ENCODE measurements around the gene DHRS3. TPM values are rescaled to one million over a fixed set of nuclear protein-coding genes. Genes with fewer than 3 reads are reported as not detected.
"Not testable (repeated sequence)": the region's sequence is repeated elsewhere in the genome, so short reads cannot be mapped to it uniquely, and the experiment has no call there.

DHRS3 gene
- total RNA-seq, 4 donors from 2014 or later, result 115 to 211 (median 186) TPM

GRCh38 chr1:12567288-12567819 is 50.7 kb downstream of the DHRS3 start:
- no peaks in the 10 kb centered on the region for H3K27me3 ChIP-seq
- no peak for TF ChIP-seq EP300 (IDR thresholded peaks at IDR 0.05)
- TF ChIP-seq POLR2AphosphoS5 (IDR thresholded peaks at IDR 0.05), result no peak
- no peak for TF ChIP-seq CTCF (IDR thresholded peaks at IDR 0.05)
- TF ChIP-seq POLR2A (IDR thresholded peaks at IDR 0.05), result no peak
- peaks cover 0 to 66% of the 10 kb centered on the region in 2 donors for H3K36me3 ChIP-seq
- H3K4me3 ChIP-seq, result no peak overlapping the region
- peak overlapping the region in 3 of 4 donors; percentile 78 to 79 (median 78) for H3K27ac ChIP-seq
- peak; percentile 9 for ATAC-seq
- peaks cover 0 to 14% (median 0%) of the 10 kb centered on the region in 3 donors for H3K9me3 ChIP-seq
- whole genome bisulfite sequencing, 2 donors (ENCODE audit: low coverage in 1 of 2), result 88% methylated on average over 6 of the region's 9 CpGs; no CpG with 5 or more reads in 1 of the 2 donors
- peaks cover 0 to 35% (median 10%) of the 10 kb centered on the region in 3 donors for H3K4me1 ChIP-seq

- H3K36me3 ChIP-seq, result peaks cover 0 to 59% of the 10 kb centered on the region in 2 donors
- H3K27me3 ChIP-seq, result no peaks in the 10 kb centered on the region
- peak; percentile 20 for ATAC-seq
- TF ChIP-seq EP300 (IDR thresholded peaks at IDR 0.05), result no peak
- no peak for TF ChIP-seq POLR2A (IDR thresholded peaks at IDR 0.05)
- no peak for TF ChIP-seq CTCF (IDR thresholded peaks at IDR 0.05)
- TF ChIP-seq POLR2AphosphoS5 (IDR thresholded peaks at IDR 0.05), result no peak
- WGBS, 2 donors (ENCODE audit: low coverage in 1 of 2), result 48 to 77% methylated on average over 3 to 7 of the region's 9 CpGs
- H3K9me3 ChIP-seq, result peaks cover 0 to 14% (median 0%) of the 10 kb centered on the region in 3 donors
- peak overlapping the region in 3 of 4 donors; percentile 78 to 79 (median 78) for H3K27ac ChIP-seq
- peaks cover 0 to 34% (median 10%) of the 10 kb centered on the region in 3 donors for H3K4me1 ChIP-seq
- H3K4me3 ChIP-seq, result no peak overlapping the region
Observed at GRCh38 chr1:12566484-12567287, 51.3 kb downstream of the DHRS3 start.

GRCh38 chr1:12565966-12566352 is 52.1 kb downstream of the DHRS3 start:
- no peak overlapping the region for H3K4me3 ChIP-seq
- WGBS, 2 donors (ENCODE audit: low coverage in 1 of 2), result 59 to 72% methylated on average over 5 of the region's 7 CpGs
- peak; percentile 17 for ATAC-seq
- peak overlapping the region; percentile 6 to 79 (median 76) for H3K27ac ChIP-seq
- peaks cover 0 to 52% of the 10 kb centered on the region in 2 donors for H3K36me3 ChIP-seq
- no peaks in the 10 kb centered on the region for H3K27me3 ChIP-seq
- peaks cover 0 to 14% (median 0%) of the 10 kb centered on the region in 3 donors for H3K9me3 ChIP-seq
- H3K4me1 ChIP-seq, result peaks cover 0 to 34% (median 10%) of the 10 kb centered on the region in 3 donors
- TF ChIP-seq CTCF (IDR thresholded peaks at IDR 0.05) (no peak), EP300 (IDR thresholded peaks at IDR 0.05) (no peak), POLR2AphosphoS5 (IDR thresholded peaks at IDR 0.05) (no peak), POLR2A (IDR thresholded peaks at IDR 0.05) (no peak)

- Histone ChIP-seq H3K27me3 (no peaks in the 10 kb centered on the region), H3K9me3 (peaks cover 0 to 14% (median 0%) of the 10 kb centered on the region in 3 donors), H3K4me1 (peaks cover 0 to 34% (median 10%) of the 10 kb centered on the region in 3 donors), H3K36me3 (peaks cover 0 to 46% of the 10 kb centered on the region in 2 donors), H3K4me3 (no peak overlapping the region), H3K27ac (peak overlapping the region; percentile 6 to 79 (median 76))
- ATAC-seq, result no peak
- WGBS, 2 donors (ENCODE audit: low coverage in 1 of 2), result 17 to 76% methylated on average over 2 to 7 of the region's 10 CpGs
- TF ChIP-seq EP300 (IDR thresholded peaks at IDR 0.05) (no peak), POLR2AphosphoS5 (IDR thresholded peaks at IDR 0.05) (peak; percentile 17), CTCF (IDR thresholded peaks at IDR 0.05) (no peak)
Observed at GRCh38 chr1:12565094-12565965, 52.7 kb downstream of the DHRS3 start.

- H3K27me3 ChIP-seq, H3K4me3 ChIP-seq, ATAC-seq: not testable (repeated sequence)
- WGBS, 2 donors (ENCODE audit: low coverage in 1 of 2), result 87 to 100% methylated on average over 3 of the region's 3 CpGs
- Histone ChIP-seq H3K9me3 (peaks cover 0 to 14% (median 0%) of the 10 kb centered on the region in 3 donors), H3K27ac (peak overlapping the region in 3 of 4 donors; percentile 75 to 79 (median 78)), H3K4me1 (peaks cover 0 to 34% (median 10%) of the 10 kb centered on the region in 3 donors), H3K36me3 (peaks cover 0 to 35% of the 10 kb centered on the region in 2 donors)
Observed at GRCh38 chr1:12564251-12564650, 53.8 kb downstream of the DHRS3 start.

Measured in gastroesophageal sphincter (tissue), 4 donors.